Subcutaneous adipose tissue (tissue), 4 donors: ENCODE data around the gene ATAD5. TPM values are rescaled to one million over a fixed set of nuclear protein-coding genes. Genes with fewer than 3 reads are reported as not detected.

Source experiments
- CTCF ChIP-seq: fragments of 450-650 bp; IDR thresholded peaks from one replicate; pipeline ENCODE4 v1.5.1; 2016; ENCODE audit warnings: low read depth, mild to moderate bottlenecking, control low read depth, antibody characterized with exemption, moderate library complexity
- total RNA-seq, 4 donors: library from RNA; depleted of rRNA; stranded (reverse); fragments of >200 nt; gene quantifications; one replicate each; pipeline ENCODE4 v1.1.0, GENCODE V29; 2016

ATAD5 gene
- total RNA-seq, 4 donors from 2014 or later = 1.5 to 2.9 (median 1.9) TPM

GRCh38 chr17:30920683-30921543, 89.1 kb downstream of the ATAD5 start:
- no peak for TF ChIP-seq CTCF

- no peak for TF ChIP-seq CTCF
Observed at GRCh38 chr17:30921544-30922196, 89.9 kb downstream of the ATAD5 start, which contains the start of gene ADAP2. Gene ADAP2, plus strand, starts transcription at chr17:30921945. Its CDS starts 70 bp downstream, at chr17:30922015.

- no peak for TF ChIP-seq CTCF
Observed at GRCh38 chr17:30922235-30923030, 90.7 kb downstream of the ATAD5 start.

GRCh38 chr17:30924341-30924740, 92.6 kb downstream of the ATAD5 start:
- TF ChIP-seq CTCF = no peak

GRCh38 chr17:30926516-30926915, 94.8 kb downstream of the ATAD5 start:
- no peak for TF ChIP-seq CTCF

- TF ChIP-seq CTCF = no peak
Observed at GRCh38 chr17:30927756-30928155, 96.0 kb downstream of the ATAD5 start.
